ENCODE data around the gene IL19. TPM values are rescaled to one million over a fixed set of nuclear protein-coding genes. Genes with fewer than 3 reads are reported as not detected.

IL19 gene
- total and polyA plus RNA-seq, 2 of the 13 experiments (the other 11 are each of a cell fraction or from before 2014, with no cell fraction given) = not detected

GRCh38 chr1:206742719-206743383, 27.7 kb upstream of the IL19 start:
- ATAC-seq (no peak), FAIRE-seq (no peak), DNase-seq (ENCODE audit: low spot score) (no peak)
- H3K9ac ChIP-seq (ENCODE audit: insufficient read depth, low read depth, low read length) = no peak overlapping the region
- no peaks in the 10 kb centered on the region for H3K79me2 ChIP-seq (ENCODE audit: insufficient read depth, low read length)
- ChIA-PET POLR2A (no interaction called here), CTCF (ENCODE audit: low intra/inter-chr PET ratio, low total read pairs) (no interaction called here)
- BruUV-seq (replicated peaks) = no TSS peak
- no peaks in the 10 kb centered on the region for H3K4me1 ChIP-seq (ENCODE audit: insufficient read depth, low read length)
- H3K4me3 ChIP-seq (replicated peaks in 1 of 3; ENCODE audit: insufficient read depth in 1 of 3, low read depth in 2 of 3, low read length in 3 of 3) = no peak overlapping the region
- intact Hi-C loops (cut with micrococcal nuclease; ENCODE audit: unreplicated experiment) = no loop called here
- peaks cover 0 to 5% of the 10 kb centered on the region in 2 experiments; a peak in 3 of 5 replicates for H3K27me3 ChIP-seq (ENCODE audit: control insufficient read depth in 1 of 2, insufficient read depth in 2 of 2, low read length in 2 of 2)
- H3K36me3 ChIP-seq (replicated peaks in 1 of 2; ENCODE audit: control insufficient read depth in 1 of 2, insufficient read depth in 2 of 2, low read length in 2 of 2) = no peaks in the 10 kb centered on the region
- no peak overlapping the region for H3K4me2 ChIP-seq (ENCODE audit: low read depth, low read length)
- H3K9me3 ChIP-seq (ENCODE audit: low read length) = no peaks in the 10 kb centered on the region
- H4K20me1 ChIP-seq (ENCODE audit: insufficient read depth, low read length) = no peaks in the 10 kb centered on the region
- H2AFZ ChIP-seq (ENCODE audit: low read length) = no peak overlapping the region
- in situ Hi-C loops (cut with HindIII; ENCODE audit: extremely low pct_ligation_motif_present, low pct_unique_long_range_greater_than_20kb) = no loop called here
- H3K27ac ChIP-seq (ENCODE audit: extremely low read length, insufficient read depth, low read length) = no peak overlapping the region
- 55% methylated on average over 13 of the region's 13 CpGs for WGBS (ENCODE audit: low lambda C conversion rate)
- TF ChIP-seq MAFG (CRISPR knock-in tag; IDR thresholded peaks at IDR 0.05) (no peak), MZF1 (CRISPR knock-in tag; IDR thresholded peaks at IDR 0.05; ENCODE audit: borderline replicate concordance) (no peak), NR2C2 (CRISPR knock-in tag; IDR thresholded peaks at IDR 0.05; ENCODE audit: borderline replicate concordance) (no peak), CENPBD1 (CRISPR knock-in tag; IDR thresholded peaks at IDR 0.05; ENCODE audit: borderline replicate concordance, low read depth) (no peak), MLXIP (CRISPR knock-in tag; IDR thresholded peaks at IDR 0.05; ENCODE audit: borderline replicate concordance) (no peak), HOXA5 (CRISPR knock-in tag; IDR thresholded peaks at IDR 0.05) (no peak), ZNF407 (CRISPR knock-in tag; IDR thresholded peaks at IDR 0.05; ENCODE audit: not compliant biosample characterization) (no peak), ZNF382 (CRISPR knock-in tag; IDR thresholded peaks at IDR 0.05; ENCODE audit: borderline replicate concordance) (no peak), MLX (CRISPR knock-in tag; IDR thresholded peaks at IDR 0.05) (no peak), ZNF878 (CRISPR knock-in tag; IDR thresholded peaks at IDR 0.05) (no peak)
